ENCODE results near the gene SLC6A3.

The SLC6A3 gene

GRCh38 chr5:1356873-1357787, 88.1 kb downstream of the SLC6A3 start:
- Histone ChIP-seq H3K4me3 (ENCODE audit: low read depth in 1 of 2, low read length in 1 of 2) (no peak overlapping the region), H3K27me3 (peaks cover 52% of the 10 kb centered on the region), H3K27ac (no peak overlapping the region), H3K4me1 (ENCODE audit: control insufficient read depth in 1 of 2, insufficient read depth in 1 of 2, low read depth in 1 of 2, low read length in 1 of 2) (no peaks in the 10 kb centered on the region), H3K36me3 (no peaks in the 10 kb centered on the region), H3K9me3 (no peaks in the 10 kb centered on the region)
- TF ChIP-seq CTCF (IDR thresholded peaks at IDR 0.05): no peak

- Histone ChIP-seq H3K27ac (no peak overlapping the region), H3K9me3 (no peaks in the 10 kb centered on the region), H3K36me3 (no peaks in the 10 kb centered on the region), H3K4me1 (ENCODE audit: control insufficient read depth in 1 of 2, insufficient read depth in 1 of 2, low read depth in 1 of 2, low read length in 1 of 2) (no peaks in the 10 kb centered on the region), H3K4me3 (ENCODE audit: low read depth in 1 of 2, low read length in 1 of 2) (no peak overlapping the region), H3K27me3 (peaks cover 56% of the 10 kb centered on the region)
- no peak for TF ChIP-seq CTCF (IDR thresholded peaks at IDR 0.05)
Observed at GRCh38 chr5:1354576-1354975, 90.7 kb downstream of the SLC6A3 start.

GRCh38 chr5:1352231-1353219, 92.7 kb downstream of the SLC6A3 start:
- Histone ChIP-seq H3K4me1 (ENCODE audit: control insufficient read depth in 1 of 2, insufficient read depth in 1 of 2, low read depth in 1 of 2, low read length in 1 of 2) (no peaks in the 10 kb centered on the region), H3K4me3 (ENCODE audit: low read depth in 1 of 2, low read length in 1 of 2) (no peak overlapping the region), H3K27ac (no peak overlapping the region), H3K27me3 (peaks cover 45% of the 10 kb centered on the region), H3K9me3 (no peaks in the 10 kb centered on the region), H3K36me3 (no peaks in the 10 kb centered on the region)
- TF ChIP-seq CTCF (IDR thresholded peaks at IDR 0.05): no peak

GRCh38 chr5:1351156-1351555, 94.1 kb downstream of the SLC6A3 start:
- Histone ChIP-seq H3K4me3 (ENCODE audit: low read depth in 1 of 2, low read length in 1 of 2) (no peak overlapping the region), H3K36me3 (no peaks in the 10 kb centered on the region), H3K4me1 (ENCODE audit: control insufficient read depth in 1 of 2, insufficient read depth in 1 of 2, low read depth in 1 of 2, low read length in 1 of 2) (no peaks in the 10 kb centered on the region), H3K27ac (no peak overlapping the region), H3K9me3 (no peaks in the 10 kb centered on the region), H3K27me3 (peaks cover 42% of the 10 kb centered on the region)
- no peak for TF ChIP-seq CTCF (IDR thresholded peaks at IDR 0.05)

GRCh38 chr5:1349246-1349645, 96.0 kb downstream of the SLC6A3 start:
- H3K9me3 ChIP-seq: no peaks in the 10 kb centered on the region
- H3K27ac ChIP-seq: no peak overlapping the region
- H3K27me3 ChIP-seq: peaks cover 24% of the 10 kb centered on the region
- peaks cover 10 to 12% of the 10 kb centered on the region in 2 experiments for H3K4me1 ChIP-seq (ENCODE audit: control insufficient read depth in 1 of 2, insufficient read depth in 1 of 2, low read depth in 1 of 2, low read length in 1 of 2)
- no peaks in the 10 kb centered on the region for H3K36me3 ChIP-seq
- no peak for TF ChIP-seq CTCF (IDR thresholded peaks at IDR 0.05)
- no peak overlapping the region for H3K4me3 ChIP-seq (ENCODE audit: low read depth in 1 of 2, low read length in 1 of 2)
